ENCODE measurements around the gene IRF2BP1.

DNA sequence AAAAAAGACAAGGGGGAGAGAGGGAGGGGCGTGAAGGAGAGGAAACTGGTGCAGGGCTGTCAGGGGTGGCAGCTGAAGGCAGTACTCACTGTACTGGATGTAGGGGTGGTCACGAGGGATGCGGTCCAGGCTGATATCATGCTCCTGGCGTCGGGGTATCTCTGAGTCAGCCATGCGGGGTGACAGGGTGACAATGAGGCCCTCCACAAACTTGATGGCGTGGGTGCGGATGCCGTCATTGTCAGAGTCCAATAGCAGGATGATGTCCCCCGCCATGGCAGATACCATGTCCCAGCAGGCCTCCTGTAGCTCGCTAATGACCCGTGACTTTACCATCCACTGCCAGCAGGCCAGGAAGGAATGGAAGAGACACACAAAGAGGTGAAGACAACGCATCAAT is 38.3 kb downstream of the IRF2BP1 start:
- no peak for TF ChIP-seq CTCF (IDR thresholded peaks at IDR 0.05)
- no peak for TF ChIP-seq POLR2A (IDR thresholded peaks at IDR 0.05)
